ENCODE data around the gene ATXN2L.

The ATXN2L gene

GRCh38 chr16:28829747-28830146, 6.9 kb downstream of the ATXN2L start:
- H3K36me3 ChIP-seq (ENCODE audit: control insufficient read depth, low read length): peaks cover 100% of the 10 kb centered on the region
- H3K79me2 ChIP-seq (ENCODE audit: control insufficient read depth, low read length): peaks cover 58% of the 10 kb centered on the region

GRCh38 chr16:28830531-28830930, 7.7 kb downstream of the ATXN2L start:
- Histone ChIP-seq H3K4me1 (ENCODE audit: control insufficient read depth, low read length) (peaks cover 3% of the 10 kb centered on the region), H3F3A (ENCODE audit: control insufficient read depth, insufficient read depth) (peaks cover 12% of the 10 kb centered on the region), H3K9me3 (ENCODE audit: control insufficient read depth, insufficient read depth, low read length) (no peaks in the 10 kb centered on the region), H3K79me2 (ENCODE audit: control insufficient read depth, low read length) (peaks cover 50% of the 10 kb centered on the region), H3K36me3 (ENCODE audit: control insufficient read depth, low read length) (peaks cover 100% of the 10 kb centered on the region), H4K20me1 (ENCODE audit: control insufficient read depth, insufficient read depth, low read depth, low read length) (peaks cover 27% of the 10 kb centered on the region), H3K4me3 (ENCODE audit: low read length) (no peak overlapping the region), H3K27me3 (ENCODE audit: control insufficient read depth, low read length) (no peaks in the 10 kb centered on the region), H3K27ac (ENCODE audit: low read depth, low read length) (no peak overlapping the region), H3K4me2 (ENCODE audit: low read length) (no peak overlapping the region), H3K9me2 (replicated peaks; ENCODE audit: control insufficient read depth, low read length) (no peaks in the 10 kb centered on the region)
- TF ChIP-seq CTCF (IDR thresholded peaks at IDR 0.05; ENCODE audit: low read depth, low read length, poor library complexity, severe bottlenecking): no peak
- no peak for TF ChIP-seq EZH2phosphoT487 (IDR thresholded peaks at IDR 0.05; ENCODE audit: borderline replicate concordance, low read length)

More at GRCh38 chr16:28829747-28830146, 6.9 kb downstream of the ATXN2L start:
- H4K20me1 ChIP-seq (ENCODE audit: control insufficient read depth, insufficient read depth, low read depth, low read length): peaks cover 35% of the 10 kb centered on the region
- no peak overlapping the region for H3K4me3 ChIP-seq (ENCODE audit: low read length)
- H3K4me2 ChIP-seq (ENCODE audit: low read length): no peak overlapping the region
- TF ChIP-seq EZH2phosphoT487 (IDR thresholded peaks at IDR 0.05; ENCODE audit: borderline replicate concordance, low read length) (no peak), CTCF (IDR thresholded peaks at IDR 0.05; ENCODE audit: low read depth, low read length, poor library complexity, severe bottlenecking) (no peak)
- H3K9me2 ChIP-seq (replicated peaks; ENCODE audit: control insufficient read depth, low read length): no peaks in the 10 kb centered on the region
- H3K9me3 ChIP-seq (ENCODE audit: control insufficient read depth, insufficient read depth, low read length): no peaks in the 10 kb centered on the region
- H3K4me1 ChIP-seq (ENCODE audit: control insufficient read depth, low read length): peaks cover 11% of the 10 kb centered on the region
- peaks cover 16% of the 10 kb centered on the region for H3F3A ChIP-seq (ENCODE audit: control insufficient read depth, insufficient read depth)
- H3K27me3 ChIP-seq (ENCODE audit: control insufficient read depth, low read length): no peaks in the 10 kb centered on the region
- no peak overlapping the region for H3K27ac ChIP-seq (ENCODE audit: low read depth, low read length)

- peaks cover 8% of the 10 kb centered on the region; the same call in 1 of the 2 replicates for H4K20me1 ChIP-seq (ENCODE audit: control insufficient read depth, insufficient read depth, low read depth, low read length)
- H3K27me3 ChIP-seq (ENCODE audit: control insufficient read depth, low read length): no peaks in the 10 kb centered on the region
- H3K4me2 ChIP-seq (ENCODE audit: low read length): no peak overlapping the region
- H3K79me2 ChIP-seq (ENCODE audit: control insufficient read depth, low read length): peaks cover 12% of the 10 kb centered on the region
- no peak overlapping the region for H3K27ac ChIP-seq (ENCODE audit: low read depth, low read length)
- H3K9me3 ChIP-seq (ENCODE audit: control insufficient read depth, insufficient read depth, low read length): no peaks in the 10 kb centered on the region
- TF ChIP-seq CTCF (IDR thresholded peaks at IDR 0.05; ENCODE audit: low read depth, low read length, poor library complexity, severe bottlenecking): no peak
- H3F3A ChIP-seq (ENCODE audit: control insufficient read depth, insufficient read depth): peaks cover 20% of the 10 kb centered on the region
- H3K36me3 ChIP-seq (ENCODE audit: control insufficient read depth, low read length): peaks cover 96% of the 10 kb centered on the region
- H3K9me2 ChIP-seq (replicated peaks; ENCODE audit: control insufficient read depth, low read length): no peaks in the 10 kb centered on the region
- no peak overlapping the region for H3K4me3 ChIP-seq (ENCODE audit: low read length)
- H3K4me1 ChIP-seq (ENCODE audit: control insufficient read depth, low read length): no peaks in the 10 kb centered on the region
These were observed 11.6 kb downstream of the ATXN2L start for GRCh38 chr16:28834349-28834748.

Data from DOHH2 (cell line).